ENCODE measurements around the gene ACSL3. TPM values are rescaled to one million over a fixed set of nuclear protein-coding genes. Genes with fewer than 3 reads are reported as not detected.

ACSL3 gene
- total RNA-seq, 1 donor from 2014 or later, result 58.7 TPM

DNA sequence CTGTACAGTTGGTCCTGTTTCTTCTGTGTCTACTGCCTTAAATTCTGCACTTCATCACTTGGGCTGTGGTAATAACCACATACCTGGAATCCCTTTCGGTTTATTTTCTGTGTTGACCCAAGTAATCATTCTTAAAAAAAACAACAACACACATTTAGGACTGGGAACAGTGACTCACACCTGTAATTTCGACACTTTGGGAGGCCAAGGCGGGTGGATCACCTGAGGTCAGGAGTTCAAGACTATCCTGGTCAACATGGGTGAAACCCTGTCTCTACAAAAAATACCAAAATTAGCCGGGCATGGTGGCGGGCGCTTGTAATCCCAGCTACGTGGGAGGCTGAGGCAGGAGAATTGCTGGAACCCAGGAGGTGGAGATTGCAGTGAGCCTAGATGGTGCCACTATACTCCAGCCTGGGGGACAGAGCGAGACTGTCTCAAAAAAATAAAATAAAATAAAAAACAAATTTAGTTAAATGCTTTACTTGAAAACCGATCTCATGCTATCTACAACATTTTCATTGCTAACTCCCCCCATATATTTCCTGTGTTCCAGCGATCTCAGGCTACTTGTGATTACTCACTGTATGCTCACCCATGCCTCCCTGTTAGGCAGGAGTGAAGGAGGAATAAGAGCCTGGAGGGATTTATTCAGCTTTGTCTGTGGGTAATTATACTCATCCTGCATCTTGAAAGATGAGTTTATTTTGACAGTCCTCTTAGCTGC is 18.2 kb downstream of the ACSL3 start:
- DNase-seq (ENCODE audit: low spot score), result no peak

DNA sequence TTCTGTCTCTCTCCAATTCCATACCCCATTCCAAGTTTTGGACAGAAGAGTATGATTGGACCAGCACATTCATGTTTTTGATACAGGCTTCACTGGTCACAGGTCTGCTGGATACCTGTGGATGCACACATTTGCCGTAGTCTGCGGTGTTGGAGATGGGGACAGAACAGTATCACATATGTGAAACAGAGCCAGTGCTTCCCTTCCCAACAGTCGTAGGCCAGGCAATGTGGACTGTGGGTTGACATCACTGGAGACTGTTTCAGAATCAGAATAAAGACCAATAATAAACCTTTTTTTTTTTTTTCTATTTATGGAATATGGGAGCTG is 18.7 kb downstream of the ACSL3 start:
- DNase-seq (ENCODE audit: low spot score), result no peak

DNA sequence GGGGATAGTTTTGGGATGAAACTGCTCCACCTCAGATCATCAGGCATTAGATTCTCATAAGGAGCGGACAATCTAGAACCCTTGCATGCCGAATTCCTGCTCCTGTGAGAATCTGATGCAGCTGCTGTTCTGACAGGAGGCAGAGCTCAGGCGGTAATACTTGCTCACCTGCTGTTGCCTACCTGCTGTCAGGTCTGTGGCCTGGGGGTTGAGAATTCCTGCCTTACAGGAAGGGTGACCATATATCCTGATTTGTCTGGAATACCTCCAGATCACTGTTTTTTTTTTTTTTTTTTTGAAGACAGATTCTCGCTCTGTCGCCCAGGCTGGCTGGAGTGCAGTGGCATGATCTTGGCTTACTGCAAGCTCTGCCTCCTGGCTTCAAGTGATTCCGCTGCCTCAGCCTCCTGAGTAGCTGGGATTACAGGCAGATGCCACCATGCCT is 21.7 kb downstream of the ACSL3 start:
- no peak for DNase-seq (ENCODE audit: low spot score)

DNA sequence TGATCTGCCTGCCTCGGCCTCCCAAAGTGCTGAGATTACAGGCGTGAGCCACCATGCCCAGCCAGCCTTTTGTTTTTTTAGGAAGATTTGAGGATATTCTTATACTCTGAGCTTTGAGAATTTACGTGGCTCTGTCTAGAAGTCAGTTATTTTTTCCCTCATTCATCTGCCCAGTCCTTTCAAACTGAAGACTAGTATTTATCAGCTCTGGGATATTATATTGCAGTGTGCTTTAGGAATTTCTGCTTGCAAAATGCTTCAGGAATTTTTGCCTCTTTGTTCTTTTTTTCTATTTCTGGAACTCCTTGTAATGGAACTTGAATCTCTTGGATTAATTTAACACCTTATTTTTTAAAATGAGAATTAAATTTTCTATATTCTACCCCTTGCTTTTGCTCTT is 22.6 kb downstream of the ACSL3 start:
- no peak for DNase-seq (ENCODE audit: low spot score)

DNA sequence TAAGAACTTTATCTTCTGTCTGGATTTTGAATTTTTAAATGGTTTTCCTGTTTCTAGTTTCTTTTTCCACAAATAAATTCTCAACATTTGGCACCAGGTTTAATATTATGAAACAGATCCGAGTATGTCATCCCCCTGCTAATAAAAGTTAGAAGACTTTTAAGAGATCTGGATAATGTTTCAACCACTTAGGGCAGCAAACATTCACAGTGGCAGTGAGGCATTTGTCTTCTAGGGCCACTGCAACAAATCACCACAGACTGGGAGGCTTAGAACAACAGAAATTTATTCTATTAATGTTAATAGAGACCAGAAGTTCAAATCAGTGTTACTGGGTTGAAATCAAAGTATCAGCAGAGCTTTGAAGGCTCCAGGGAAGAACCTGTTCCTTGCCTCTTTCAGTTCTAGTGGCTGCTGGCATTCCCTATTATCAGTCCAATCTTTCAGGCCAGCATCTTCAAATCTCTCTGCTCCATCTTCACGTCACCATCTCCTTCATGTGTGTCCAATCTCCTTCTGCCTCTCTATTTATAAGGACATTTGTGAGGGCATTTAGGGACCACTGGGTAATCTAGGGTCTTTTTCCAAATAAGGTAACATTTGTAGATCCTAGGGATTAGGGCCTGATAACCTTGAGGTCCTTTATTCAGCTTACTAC is 23.4 kb downstream of the ACSL3 start:
- DNase-seq (ENCODE audit: low spot score), result no peak

DNA sequence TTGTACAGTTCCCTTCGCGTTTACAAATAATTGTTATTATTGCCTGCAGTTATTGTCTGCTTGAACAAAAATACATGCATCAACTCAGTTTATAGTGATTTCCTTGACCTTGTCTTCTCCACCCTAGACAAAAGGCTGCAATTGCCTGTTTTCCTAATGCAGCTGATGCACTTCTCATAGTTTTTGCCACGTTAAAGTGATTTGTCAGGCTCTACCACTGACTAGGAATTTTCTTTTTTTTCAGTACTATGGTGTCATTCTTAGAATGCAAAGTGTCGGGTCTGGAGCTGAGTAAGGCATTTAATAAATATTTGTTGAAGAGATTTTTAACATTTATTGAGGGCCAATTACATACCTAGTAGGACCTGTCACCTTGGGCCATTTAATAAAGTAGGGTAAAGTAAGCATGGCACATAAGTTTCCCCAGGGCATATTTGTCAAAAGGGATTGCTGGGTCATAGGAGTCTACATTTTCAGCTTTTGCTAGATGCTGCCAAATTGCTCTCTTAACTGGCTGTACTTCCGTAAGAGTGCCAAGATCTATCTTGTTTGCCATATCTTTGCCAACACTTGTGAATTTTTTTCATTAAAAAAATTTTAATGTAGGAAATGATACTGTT is 24.1 kb downstream of the ACSL3 start:
- no peak for DNase-seq (ENCODE audit: low spot score)

DNA sequence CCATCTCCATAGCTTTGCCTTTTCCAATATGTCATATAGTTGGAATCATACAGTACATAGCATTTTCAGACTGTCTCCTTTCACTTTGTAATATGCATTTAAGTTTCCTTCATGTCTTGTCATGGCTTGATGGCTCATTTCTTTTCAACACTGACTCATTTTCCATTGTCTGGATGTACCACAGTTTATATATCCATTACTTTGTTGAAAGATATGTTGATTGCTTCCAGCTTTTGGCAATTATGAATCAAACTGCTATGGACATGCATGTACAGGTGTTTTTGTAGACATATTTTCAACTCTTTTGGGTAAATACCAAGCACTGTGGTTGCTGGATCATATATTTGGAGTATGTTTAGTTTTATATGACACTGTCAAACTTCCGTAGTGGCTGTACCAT is 26.3 kb downstream of the ACSL3 start:
- no peak for DNase-seq (ENCODE audit: low spot score)

DNA sequence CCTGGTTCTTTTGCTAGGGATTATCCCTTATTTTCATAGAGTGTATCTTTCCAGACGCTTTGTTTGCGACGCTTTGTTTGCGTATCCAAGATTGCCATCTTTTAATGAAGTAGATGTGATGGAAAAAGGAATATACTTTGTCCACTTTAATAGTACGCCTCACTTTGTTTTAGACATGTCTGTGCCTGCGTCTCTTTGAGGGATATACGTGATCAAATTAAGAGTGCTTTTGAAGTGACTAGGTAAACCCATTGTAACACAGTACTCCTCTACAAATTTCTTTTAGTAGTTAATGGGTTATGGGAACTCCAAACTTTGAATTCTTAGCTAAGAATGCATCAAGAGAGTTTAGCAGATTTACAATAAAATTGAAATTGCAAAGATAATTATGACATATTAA is 27.9 kb downstream of the ACSL3 start:
- DNase-seq (ENCODE audit: low spot score), result no peak

DNA sequence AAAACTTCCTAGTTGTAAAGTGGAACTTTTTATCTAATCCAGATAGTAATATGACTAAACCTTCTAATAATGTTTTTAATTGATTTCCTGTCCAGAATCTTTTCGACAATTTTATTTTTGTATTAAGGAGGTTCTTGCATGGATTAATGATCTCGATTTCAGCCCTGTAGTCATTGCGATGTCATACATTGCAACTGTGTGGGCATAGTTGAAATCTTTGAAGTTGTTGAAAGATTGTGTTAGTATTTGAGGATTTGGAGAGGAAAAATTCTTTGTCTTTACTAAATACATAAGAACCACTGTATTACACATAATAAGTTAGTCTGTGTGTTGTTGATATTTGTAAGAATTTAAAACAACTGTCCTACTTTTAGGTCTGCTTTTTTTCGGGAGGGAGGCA is 31.1 kb downstream of the ACSL3 start:
- DNase-seq (ENCODE audit: low spot score), result no peak

DNA sequence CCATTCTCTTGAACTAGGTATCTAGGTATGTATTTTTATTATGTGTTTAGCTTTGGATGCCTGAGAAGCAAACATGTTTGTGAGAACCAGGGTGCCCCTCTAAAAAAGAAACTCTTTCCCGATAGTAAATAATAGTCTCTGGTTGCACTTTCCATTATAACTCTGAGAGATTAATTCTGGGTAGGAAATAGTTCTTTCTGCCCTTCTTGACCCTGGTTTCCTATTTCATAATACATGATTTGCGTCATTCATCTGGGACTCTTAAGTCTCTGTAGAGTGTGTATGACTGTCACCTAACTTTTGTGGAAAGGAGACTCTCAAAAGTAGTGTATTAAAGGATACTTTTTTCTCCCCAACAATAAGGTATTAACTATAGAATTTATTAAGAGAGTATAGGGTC is 31.5 kb downstream of the ACSL3 start:
- DNase-seq (ENCODE audit: low spot score), result no peak

DNA sequence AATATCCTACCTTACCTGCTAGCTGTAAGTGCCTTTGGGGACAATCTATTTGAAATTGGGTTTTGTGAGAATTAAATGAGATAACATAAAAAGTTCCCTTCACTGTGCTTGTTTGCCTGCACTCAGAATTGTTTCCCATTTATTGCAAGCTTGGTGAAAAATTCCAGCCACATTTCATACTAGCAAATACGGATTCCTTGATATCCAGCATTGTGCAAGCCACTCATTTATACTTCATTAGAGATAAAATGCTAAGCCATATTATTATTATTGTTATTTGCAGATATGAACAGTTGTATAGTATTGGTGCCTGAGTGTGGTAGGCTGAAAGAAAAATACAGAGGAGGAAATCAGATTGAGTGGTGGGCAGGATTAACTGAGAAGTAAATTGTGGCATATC is 31.9 kb downstream of the ACSL3 start:
- DNase-seq (ENCODE audit: low spot score), result no peak

DNA sequence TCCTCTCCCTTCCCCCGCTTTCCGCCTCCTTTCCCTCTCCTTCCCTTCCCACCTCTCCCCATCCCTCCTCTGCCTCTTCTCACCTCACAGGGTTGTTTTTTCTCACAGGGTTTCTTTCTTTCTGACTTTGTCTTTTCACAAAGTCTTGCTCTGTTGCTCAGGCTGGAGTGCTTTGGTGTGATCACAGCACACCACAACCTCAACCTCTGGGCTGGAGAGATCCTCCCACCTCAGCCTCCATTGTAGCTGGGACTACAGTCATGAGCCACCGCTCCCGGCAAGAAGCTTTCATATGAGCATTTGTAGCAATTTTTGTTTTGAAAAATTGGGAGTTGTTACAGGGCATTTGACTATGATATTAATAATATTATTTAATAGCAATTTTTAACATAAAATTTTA is 32.9 kb downstream of the ACSL3 start:
- no peak for DNase-seq (ENCODE audit: low spot score)

DNA sequence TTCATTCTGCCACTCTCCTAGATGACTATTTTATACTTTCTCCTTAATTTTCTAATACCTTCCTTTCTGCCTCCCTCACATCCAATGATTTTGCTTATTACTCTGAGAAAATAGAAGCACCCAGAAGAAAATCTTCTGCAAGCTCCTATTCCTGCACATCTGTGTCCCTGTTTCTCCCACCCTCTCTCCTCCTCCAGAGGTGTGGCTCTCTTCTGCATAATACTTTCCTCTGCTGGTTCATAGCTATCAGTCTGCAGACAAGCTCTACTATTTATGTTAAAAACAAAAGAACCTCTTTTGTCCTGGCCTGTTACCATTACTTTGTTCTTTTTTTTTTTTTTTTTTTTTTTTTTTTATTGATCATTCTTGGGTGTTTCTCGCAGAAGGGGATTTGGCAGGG is 34.3 kb downstream of the ACSL3 start:
- no peak for DNase-seq (ENCODE audit: low spot score)

DNA sequence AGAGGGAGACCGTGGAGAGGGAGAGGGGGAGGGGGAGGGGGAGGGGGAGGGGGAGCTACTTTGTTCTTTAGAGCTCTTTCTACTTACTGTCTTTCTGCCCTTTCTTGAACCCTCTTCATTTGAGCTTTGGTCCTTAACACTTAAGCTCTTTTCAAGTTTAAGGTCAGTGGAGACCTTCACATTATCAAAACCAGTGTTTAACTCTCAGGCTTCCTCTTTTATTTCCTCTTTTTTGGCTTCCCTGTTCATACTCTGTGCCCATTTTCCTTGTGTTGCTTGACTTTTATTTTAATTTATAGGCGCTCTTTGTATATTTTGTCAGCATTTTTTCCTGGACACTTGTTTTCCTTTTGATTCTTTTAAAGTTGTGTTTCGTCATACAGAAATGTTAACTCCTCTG is 37.1 kb downstream of the ACSL3 start:
- DNase-seq (ENCODE audit: low spot score), result no peak

DNA sequence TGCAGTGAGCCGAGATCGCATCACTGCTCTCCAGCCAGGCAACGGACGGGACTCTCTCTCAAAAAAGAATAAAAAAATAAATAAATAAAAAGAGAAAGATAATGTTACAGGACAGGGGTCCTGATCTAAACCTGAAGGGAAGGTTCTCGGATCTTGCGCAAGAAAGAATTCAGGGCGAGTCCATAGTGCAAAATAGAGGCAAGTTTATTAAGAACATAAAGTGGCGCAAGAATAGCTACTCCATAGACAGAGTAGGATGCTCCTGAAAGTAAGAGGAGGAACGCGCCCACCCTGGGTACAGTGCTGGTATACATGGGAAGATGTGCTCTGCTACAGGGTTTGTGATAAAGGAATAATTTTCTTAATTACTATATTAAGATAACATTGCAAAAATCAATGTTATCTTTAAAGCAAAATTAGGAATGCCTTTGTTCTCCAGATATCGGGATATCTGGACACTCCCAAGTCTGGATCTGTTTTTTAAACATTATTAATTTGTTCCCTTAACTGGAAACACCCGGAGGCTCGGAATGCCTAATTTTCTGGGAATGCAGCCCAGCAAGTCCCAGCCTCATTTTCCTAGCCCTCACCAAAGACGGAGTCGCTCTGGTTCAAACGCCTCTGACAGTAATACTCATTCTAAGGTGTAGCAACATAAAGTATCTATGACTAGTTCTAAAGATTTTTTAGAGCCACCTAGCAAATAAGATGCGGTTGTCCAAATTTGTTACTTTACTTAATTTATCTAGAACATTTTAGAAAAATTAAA is 38.8 kb downstream of the ACSL3 start:
- DNase-seq (ENCODE audit: low spot score), result no peak

DNA sequence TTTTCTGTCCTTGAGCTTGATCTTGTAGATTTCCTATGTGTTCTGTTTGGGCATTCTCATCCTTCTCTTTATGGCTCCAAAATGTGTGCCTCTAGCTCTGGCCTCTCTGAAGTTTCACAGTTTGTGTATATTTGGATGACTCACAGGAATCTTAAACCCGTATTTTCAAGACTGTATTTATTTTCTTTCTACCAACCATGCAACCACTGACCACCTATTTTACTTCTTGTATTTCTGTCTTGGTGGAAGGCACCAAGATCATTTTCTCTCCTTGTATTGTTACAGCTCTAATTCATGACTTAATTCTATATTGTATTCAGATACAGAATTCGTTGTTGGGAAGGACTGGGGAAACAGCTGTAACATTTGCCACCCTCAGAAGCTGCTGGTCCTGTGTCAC is 39.5 kb downstream of the ACSL3 start:
- no peak for DNase-seq (ENCODE audit: low spot score)

DNA sequence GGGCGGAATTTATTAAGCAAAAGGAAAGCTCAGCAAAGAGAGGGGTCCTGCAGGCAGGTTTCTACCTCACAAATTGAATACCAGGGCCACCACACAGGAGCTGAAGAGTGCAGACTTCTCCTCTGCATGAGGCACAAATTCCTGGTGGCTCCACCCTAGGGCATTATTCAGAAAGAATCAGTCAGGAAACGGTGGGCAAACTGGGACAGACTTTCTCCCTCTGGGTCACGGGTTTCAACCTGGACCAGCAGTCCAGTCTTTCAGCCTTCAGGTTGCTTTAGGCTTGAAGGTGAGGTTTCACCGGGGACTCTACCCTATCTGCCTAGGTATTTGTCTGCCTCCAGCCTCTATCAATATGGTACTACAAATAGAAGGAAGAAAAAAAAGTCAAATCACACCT is 41.8 kb downstream of the ACSL3 start:
- DNase-seq (ENCODE audit: low spot score), result no peak

DNA sequence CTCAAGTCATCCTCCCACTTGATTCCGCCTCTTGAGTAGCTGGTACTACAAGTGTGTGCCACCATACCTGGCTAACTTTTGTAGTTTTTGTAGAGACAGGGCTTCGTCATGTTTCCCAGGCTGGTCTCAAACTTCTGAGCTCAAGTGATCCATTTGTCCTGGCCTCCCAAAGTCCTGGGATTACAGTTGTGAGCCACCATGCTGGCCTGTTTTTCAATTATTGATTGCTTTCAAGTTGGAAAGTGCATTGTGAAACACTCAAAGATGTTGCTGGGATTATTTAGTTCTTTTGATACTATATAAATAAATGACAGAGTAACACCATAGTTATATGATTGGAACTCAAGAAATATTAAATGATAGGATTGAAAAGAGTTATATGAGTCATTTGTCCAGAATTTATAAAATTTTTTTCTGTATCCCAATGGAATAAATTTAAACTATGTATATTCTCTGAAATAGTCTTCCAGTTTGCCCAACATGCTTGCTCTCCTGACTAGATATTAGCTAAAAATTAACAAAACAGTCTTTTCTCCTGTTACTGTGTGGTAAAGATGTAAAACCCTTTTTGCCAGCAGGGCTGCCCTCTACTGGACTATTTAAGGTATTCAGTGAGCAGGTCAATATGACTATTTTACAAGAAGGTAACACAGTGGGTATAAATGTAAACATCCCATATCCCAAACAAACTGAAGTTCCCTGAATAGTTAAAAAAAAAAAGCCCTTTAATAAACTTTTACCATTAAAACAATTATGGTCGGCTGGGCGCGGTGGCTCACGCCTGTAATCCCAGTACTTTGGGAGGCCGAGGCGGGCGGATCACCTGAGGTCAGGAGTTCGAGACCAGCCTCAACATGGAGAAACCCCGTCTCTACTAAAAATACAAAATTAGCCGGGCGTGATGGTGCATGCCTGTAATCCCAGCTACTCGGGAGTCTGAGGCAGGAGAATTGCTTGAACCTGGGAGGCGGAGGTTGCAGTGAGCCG is 42.7 kb downstream of the ACSL3 start:
- DNase-seq (ENCODE audit: low spot score), result no peak

DNA sequence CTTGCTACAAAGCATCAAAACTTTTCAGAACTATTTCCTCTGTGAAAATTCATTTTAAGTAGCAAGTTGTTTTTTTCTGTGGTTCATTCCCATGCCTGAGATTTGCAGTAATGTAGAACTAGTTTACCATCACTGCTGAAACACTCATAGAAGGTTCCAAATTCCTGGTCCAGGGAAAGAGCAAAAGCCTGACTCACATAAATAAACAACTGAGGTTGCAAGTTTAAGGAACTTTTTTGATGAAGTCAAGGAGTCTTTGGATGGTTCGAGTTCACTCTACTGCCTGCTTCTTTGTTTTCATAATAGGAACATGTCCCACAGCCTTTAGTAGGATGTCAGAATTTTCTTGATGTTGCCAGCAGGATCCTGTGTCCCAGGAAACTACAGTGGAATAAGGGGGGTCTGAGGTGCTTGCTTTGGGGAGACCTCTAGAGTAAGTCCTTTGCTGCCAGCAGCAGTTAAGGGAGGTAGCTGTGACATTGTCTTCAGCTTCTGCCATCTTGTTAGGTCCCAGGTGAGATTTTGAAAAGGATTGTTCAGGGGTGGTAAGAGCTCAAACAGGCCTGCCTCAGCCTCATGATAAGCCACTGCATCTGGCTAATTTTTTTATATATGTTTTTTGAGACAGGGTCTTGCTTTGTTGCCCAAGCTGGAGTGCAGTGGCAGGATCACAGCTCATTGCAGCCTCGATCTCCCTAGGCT is 43.9 kb downstream of the ACSL3 start:
- DNase-seq (ENCODE audit: low spot score), result no peak

DNA sequence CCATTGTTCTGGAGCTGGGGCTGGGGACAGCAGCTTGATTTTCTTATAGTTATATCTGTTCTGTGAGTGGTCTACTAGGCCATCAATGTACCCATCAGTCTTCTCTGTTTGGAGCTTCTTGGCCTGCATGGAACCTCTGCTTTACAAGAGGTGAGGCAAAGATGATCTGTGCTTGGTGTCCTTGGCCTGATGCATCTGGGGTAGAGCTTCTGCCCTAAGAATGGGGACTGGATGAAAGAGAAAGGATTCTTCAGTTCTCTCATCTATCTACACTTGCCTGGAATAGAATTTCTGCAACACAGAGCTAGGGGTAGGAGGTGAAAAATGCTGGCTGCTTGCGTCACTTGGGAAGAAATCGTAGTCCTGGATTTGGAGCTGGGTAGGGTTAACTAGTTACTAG is 46.2 kb downstream of the ACSL3 start:
- no peak for DNase-seq (ENCODE audit: low spot score)

Data from mesenteric fat pad (tissue), 1 donor.